ENCODE data around the gene RBM43. TPM values are rescaled to one million over a fixed set of nuclear protein-coding genes. Genes with fewer than 3 reads are reported as not detected.

The RBM43 gene
- total RNA-seq, 2 donors from 2014 or later, result 2.0 to 5.3 TPM

- Histone ChIP-seq H3K27me3 (replicated peaks; ENCODE audit: insufficient read depth) (no peaks in the 10 kb centered on the region), H3K4me1 (ENCODE audit: control insufficient read depth in 1 of 2, low read depth in 2 of 2) (no peaks in the 10 kb centered on the region), H3K36me3 (no peaks in the 10 kb centered on the region), H3K4me3 (no peak overlapping the region), H3K27ac (no peak overlapping the region), H3K9me3 (no peaks in the 10 kb centered on the region)
- no peak for ATAC-seq (ENCODE audit: insufficient number of reproducible peaks, low FRiP score, low read depth)
- DNase-seq (ENCODE audit: low spot score), result no peak
- TF ChIP-seq CTCF (IDR thresholded peaks at IDR 0.05), result no peak
Observed at GRCh38 chr2:151205571-151205970, 56.1 kb downstream of the RBM43 start.

GRCh38 chr2:151204756-151205155 is 56.9 kb downstream of the RBM43 start:
- Histone ChIP-seq H3K4me3 (no peak overlapping the region), H3K36me3 (no peaks in the 10 kb centered on the region), H3K4me1 (ENCODE audit: control insufficient read depth in 1 of 2, low read depth in 2 of 2) (no peaks in the 10 kb centered on the region), H3K9me3 (no peaks in the 10 kb centered on the region), H3K27ac (no peak overlapping the region), H3K27me3 (replicated peaks; ENCODE audit: insufficient read depth) (no peaks in the 10 kb centered on the region)
- ATAC-seq (ENCODE audit: insufficient number of reproducible peaks, low FRiP score, low read depth), result no peak
- no peak for TF ChIP-seq CTCF (IDR thresholded peaks at IDR 0.05)
- no peak for DNase-seq (ENCODE audit: low spot score)

DNA sequence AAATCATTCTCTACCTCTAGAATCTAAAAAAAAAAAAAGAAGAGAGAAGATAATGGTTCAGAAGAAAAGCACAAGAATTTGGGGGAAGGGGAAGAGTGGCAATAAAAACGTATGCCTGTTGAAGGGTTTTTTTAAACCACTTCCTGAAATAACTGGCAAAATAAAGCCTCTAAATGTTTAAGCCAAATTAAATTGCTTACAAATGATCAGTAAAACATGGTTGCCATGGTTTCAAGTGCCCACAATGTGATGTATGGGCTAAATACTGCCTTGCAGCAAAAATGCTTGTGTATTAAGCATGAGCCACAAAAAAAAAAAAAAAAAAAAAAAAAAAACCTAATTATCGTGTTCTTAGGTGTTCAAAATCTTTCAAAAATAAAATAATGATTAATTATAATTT is 60.8 kb downstream of the RBM43 start:
- Histone ChIP-seq H3K36me3 (no peaks in the 10 kb centered on the region), H3K27ac (no peak overlapping the region), H3K4me3 (no peak overlapping the region), H3K9me3 (no peaks in the 10 kb centered on the region), H3K4me1 (ENCODE audit: control insufficient read depth in 1 of 2, low read depth in 2 of 2) (no peaks in the 10 kb centered on the region), H3K27me3 (replicated peaks; ENCODE audit: insufficient read depth) (no peaks in the 10 kb centered on the region)
- ATAC-seq (ENCODE audit: insufficient number of reproducible peaks, low FRiP score, low read depth), result no peak
- no peak for TF ChIP-seq CTCF (IDR thresholded peaks at IDR 0.05)
- DNase-seq (ENCODE audit: low spot score), result no peak

DNA sequence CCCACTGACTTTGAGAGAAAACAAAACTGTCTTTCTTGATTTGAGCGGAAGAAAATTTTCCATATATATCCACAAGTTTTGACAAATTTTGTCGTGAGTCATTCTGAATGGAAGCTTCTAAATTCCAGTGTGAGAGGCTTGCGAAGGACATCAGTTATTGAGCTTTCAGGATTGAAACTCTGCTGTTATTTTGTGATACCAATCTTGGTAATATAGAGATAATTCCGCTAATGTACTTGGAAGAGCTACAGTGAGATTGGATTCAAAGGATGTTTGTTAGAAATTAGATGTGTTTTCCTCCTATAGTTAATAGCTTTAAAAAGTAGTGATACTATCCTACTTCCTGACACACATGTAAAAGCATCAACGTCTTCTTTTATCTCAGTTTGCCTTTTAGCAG is 61.4 kb downstream of the RBM43 start:
- no peak for DNase-seq (ENCODE audit: low spot score)
- Histone ChIP-seq H3K36me3 (no peaks in the 10 kb centered on the region), H3K9me3 (no peaks in the 10 kb centered on the region), H3K4me3 (no peak overlapping the region), H3K27me3 (replicated peaks; ENCODE audit: insufficient read depth) (no peaks in the 10 kb centered on the region), H3K27ac (no peak overlapping the region), H3K4me1 (ENCODE audit: control insufficient read depth in 1 of 2, low read depth in 2 of 2) (no peaks in the 10 kb centered on the region)
- no peak for TF ChIP-seq CTCF (IDR thresholded peaks at IDR 0.05)
- no peak for ATAC-seq (ENCODE audit: insufficient number of reproducible peaks, low FRiP score, low read depth)

DNA sequence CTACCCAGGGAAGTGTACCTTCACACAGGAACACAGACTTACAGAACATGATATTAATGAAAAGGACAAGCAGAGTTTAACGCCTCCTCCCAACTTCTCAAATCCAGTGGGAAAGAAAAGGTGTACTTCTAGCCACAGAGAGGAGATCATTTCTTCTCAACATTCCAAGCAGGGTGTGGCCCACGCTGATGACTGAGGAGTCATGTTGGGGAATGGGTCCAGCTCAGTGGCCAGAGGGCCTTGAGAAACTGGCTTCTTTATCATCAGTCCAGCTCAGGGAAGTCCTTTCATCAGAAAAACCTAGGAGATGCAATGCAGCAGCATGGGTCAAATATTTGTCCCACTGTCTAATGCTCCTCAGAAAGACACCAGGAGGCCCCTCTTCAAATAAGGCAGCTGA is 63.0 kb downstream of the RBM43 start:
- Histone ChIP-seq H3K27me3 (replicated peaks; ENCODE audit: insufficient read depth) (no peaks in the 10 kb centered on the region), H3K4me3 (no peak overlapping the region), H3K36me3 (no peaks in the 10 kb centered on the region), H3K4me1 (ENCODE audit: control insufficient read depth in 1 of 2, low read depth in 2 of 2) (no peaks in the 10 kb centered on the region), H3K9me3 (no peaks in the 10 kb centered on the region), H3K27ac (no peak overlapping the region)
- ATAC-seq (ENCODE audit: insufficient number of reproducible peaks, low FRiP score, low read depth) (no peak), DNase-seq (ENCODE audit: low spot score) (no peak)
- TF ChIP-seq CTCF (IDR thresholded peaks at IDR 0.05), result no peak

Other genes starting within 250 kb of the RBM43 start
- 1 to 10 TPM; 7.9 to 9.2 TPM for gene NMI, start 27.8 kb upstream of the RBM43 start, total RNA-seq
- 10 to 100 TPM in 1 of 2 donors, 1 to 10 TPM in 1; 6.9 to 12.0 TPM for gene TNFAIP6, start 95.7 kb upstream of the RBM43 start, total RNA-seq
- 10 to 100 TPM; 45.4 to 48.2 TPM for gene RIF1, start 148.0 kb upstream of the RBM43 start, total RNA-seq

All from thoracic aorta (tissue), 2 donors.